Fibroblast of peridontal ligament (primary cell): ENCODE measurements around the gene RBPJL.

Source experiments
- DNase-seq: peaks from one replicate; pipeline ENCODE4 v3.0.0-alpha.2; 2010; ENCODE audit errors: extremely low read depth

Gene RBPJL

DNA sequence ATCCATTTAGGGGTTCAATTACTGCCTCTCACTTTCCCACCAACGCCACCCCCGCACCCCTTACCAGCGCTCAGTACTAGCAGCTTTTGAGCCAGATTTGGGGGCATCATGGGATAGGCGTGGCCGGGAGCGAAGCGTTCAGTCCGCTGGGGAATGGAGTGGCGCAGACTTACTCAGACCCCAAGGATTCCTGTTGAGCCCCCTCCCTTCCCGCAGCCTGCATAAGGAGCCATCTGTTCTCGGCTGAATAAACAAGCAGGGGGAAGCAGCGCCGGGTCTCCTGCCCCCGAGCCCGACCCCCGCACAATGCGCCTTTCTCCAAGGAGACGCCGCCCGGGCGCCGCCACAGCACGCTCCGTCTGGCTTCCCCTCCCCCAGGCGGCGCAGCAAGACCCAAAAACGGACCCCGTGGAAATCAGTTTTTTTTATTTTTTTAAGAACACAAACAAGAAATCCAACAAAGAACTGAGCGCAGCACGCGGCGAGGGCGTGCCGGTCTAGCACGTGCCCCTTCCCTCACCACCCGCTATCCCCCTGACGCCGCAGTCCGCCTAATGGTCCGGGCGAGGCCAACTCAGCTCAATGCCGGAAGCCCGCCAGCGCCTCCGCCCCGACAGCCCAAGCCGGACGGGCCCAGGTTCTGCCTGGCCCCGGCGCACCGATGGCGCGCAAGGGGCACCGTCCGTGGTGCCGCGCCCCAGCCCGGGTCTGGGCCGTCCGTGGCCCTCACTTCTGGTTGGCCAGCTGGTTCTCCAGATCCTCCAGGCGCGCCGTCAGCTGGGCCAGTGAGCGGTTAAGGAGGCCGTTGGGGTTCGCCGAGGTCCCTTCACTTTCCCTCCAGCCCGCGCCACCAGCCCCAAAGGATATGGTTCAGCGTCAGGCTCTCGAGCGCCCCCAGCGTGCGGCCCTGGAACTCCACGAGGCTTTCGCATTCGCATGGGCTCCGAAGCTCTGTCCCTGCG is 13.3 kb upstream of the RBPJL start:
- DNase-seq = peak; percentile 64

DNA sequence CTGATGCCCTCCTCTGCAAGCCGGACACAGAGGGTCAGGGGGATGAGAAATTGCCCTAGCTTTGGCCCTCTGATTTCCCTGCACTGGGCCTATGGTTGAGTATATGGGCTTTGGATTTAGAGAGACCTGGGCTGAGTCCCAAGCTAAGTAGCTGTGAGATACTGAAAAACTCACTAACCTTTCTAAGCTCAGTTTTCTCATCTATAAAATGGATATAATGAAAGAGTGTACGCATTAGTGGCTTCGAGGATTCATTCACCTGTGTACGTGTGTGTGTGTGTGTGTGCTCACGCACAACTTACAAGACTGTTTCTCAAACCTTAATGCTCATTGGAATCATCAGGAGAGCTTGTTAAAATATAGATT is 12.7 kb upstream of the RBPJL start:
- no peak for DNase-seq

GRCh38 chr20:45294659-45295058 is 12.0 kb upstream of the RBPJL start:
- no peak for DNase-seq

- DNase-seq = no peak
Observed at GRCh38 chr20:45297786-45298497, 8.7 kb upstream of the RBPJL start.

GRCh38 chr20:45299786-45300185 is 6.9 kb upstream of the RBPJL start:
- no peak for DNase-seq

- DNase-seq = no peak
Observed at GRCh38 chr20:45300961-45301360, 5.7 kb upstream of the RBPJL start.

DNA sequence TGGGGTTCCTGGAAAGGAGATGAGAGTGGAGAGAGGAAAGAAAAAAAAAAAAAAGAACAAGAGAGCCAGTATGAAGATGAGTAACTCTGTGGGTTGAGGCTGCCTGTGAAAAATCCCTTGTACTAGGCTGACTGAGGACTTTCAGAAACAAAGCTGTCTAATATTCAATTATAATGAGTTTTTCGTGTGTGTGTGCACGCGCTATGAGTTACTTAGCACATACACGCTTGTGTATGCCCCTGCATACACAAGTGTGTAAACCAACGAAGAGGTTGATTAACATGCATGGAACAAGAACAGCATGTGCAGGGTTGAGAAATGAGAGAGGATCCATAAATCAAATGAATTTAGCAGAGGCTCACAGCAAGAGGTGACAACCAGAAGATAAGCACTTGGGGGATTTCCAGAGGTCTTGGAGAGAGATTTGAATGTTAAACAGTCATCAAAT is 4.8 kb upstream of the RBPJL start:
- DNase-seq = no peak

DNA sequence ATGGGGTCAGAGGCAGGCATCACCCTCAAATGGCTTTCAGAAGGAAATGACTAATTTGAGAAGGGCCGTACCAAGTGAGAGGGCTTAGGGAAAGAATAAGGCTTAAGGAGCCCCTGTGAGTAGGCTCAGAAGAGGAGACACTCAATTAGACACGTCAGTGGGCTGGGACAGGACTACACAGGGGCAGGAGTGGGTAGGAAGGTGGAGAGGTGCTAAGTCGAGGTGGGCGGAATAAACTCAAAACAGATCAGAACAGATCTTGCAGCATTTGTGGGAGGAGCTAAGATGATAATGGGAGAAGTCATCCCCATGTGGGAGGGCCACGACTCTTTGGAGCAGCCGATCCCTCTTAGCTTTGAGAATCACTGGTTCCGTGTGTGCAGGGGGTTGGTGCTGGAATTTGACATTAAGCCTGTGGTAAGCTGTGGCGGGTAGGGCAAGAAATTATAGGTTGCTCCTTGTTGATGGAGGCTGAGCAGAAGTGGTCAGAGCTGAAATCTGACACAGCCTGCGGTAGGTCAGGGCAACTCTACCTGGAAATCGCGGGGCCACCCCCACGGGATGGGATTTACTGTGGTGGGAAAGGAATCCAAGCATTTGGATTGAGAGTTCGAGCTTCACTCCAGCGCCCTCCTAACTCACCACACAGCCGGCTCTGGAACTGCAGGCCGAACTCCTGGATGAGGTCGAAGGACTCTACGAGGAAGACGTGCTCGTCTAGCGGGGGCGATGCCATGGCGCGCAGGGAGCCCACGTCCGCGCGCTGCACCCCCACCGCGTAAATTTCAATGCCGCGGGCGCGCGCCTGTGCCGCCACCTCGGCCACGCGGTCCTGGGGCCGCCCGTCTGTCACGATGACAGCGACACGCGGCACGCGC is 2.8 kb upstream of the RBPJL start:
- no peak for DNase-seq

DNA sequence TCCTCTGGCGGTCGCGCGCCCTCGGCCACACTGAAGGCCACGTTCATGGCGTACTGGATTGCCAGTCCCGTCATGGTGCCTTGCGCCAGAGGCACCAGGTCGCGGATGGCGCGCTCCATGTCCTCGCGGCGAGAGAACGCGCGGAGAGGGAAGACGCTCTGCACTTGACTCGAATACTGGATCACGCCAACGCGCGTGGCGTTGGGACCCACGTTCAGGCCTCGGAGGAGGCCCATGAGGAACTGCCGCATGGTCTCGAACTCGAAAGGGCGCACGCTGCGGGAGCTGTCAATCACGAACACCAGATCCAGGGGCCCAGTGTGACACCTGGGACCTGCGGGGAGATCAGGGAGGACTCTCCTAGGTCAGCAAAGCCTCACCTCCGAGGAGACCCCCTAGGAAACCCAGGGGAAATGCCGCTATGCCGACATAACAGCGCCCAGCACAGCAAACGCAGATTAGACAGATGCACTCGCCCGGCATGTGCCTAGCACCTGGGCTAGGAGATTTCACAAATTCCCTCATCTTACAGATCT is 2.1 kb upstream of the RBPJL start:
- DNase-seq = no peak

- DNase-seq = no peak
Observed at GRCh38 chr20:45305262-45305661, 1.4 kb upstream of the RBPJL start.

GRCh38 chr20:45307076-45307640 is 518 bp downstream of the RBPJL start:
- no peak for DNase-seq

DNA sequence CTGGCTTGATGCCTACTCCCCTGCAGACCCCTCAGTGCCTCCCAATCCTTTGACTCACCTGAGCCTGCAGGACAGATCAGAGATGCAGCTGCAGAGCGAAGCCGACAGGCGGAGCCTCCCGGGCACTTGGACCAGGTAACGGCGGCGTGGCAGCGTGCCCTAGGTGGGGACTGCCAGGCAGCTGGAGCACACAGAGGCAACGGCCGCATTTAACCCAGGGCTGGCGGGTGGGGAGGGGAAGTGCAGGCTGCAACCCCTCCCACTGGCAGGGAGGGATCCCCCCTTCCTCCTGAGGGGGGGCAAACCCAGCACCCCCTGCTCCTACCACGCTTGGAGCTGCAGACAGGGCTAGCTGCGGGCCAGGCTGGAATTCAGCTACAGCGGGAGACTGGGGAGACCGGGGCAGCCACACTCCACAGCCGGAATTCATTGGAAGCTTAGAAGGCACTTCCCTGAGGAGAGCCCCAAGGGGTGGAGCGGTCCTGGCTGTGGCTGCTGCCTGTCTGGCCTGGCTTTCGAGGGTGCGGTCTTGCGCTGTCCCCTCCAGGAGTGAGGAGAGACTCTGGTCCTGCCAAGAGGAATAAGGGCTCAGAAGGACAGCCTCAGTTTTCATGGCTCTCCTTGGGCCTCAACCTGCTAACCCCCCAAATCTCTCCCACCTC is 1.6 kb downstream of the RBPJL start, which contains the start of gene MATN4:
TSS of gene MATN4 (minus strand) at position 183 of the 662 bp plus-strand sequence. CDS start 2,717 bp downstream, outside the sequence.
- DNase-seq = no peak

DNA sequence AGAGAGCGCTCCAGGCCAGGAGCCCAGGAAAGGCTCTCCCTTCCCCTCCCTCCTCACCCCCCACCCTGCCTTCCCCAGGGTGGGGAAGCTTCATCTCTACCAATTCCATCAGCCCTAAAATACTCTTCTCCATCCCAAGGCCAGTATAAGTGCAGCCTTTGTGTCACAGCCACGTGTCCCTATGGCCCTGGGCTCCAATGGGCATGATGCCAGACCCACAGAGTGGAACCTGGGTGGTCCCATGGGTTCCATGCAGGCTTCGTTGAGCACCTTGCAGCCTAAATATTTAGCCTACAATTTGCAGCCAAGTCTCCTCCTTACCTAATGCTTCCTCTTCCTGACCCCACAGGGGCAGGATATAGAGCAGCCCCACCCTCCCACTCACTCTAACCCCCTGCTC is 2.4 kb downstream of the RBPJL start:
- DNase-seq = no peak

DNA sequence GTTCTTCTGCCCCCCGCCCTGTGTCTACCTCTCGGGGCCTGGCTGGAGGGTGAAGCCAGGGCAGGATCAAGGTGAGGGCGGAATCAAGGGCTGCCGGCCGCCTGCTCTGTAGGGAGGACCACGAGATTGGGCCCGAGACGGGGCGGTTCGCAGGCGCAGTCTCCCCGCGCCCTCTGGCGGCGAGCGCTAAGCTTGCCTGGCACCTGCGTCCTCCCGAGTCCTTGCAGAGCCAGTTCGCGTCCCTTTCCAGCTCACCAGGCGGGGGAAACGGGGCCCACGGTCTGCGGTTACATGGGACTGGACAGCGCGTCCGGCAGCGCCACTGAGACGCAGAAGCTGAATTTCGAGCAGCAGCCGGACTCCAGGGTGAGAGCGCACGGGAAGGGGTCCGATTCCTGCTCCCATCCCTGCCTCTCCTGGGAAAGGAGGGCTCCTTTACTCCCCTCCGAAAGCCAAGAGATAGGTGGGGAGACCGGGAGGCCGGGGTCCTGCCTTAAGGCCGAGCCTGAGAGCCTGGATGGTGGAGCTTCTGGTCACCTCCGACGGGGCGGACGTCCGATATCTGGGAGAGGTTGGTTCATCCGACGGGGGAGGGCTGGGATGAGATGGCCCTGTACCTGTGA is 5.1 kb downstream of the RBPJL start:
- peak; percentile 38 for DNase-seq

GRCh38 chr20:45312241-45312640 is 5.6 kb downstream of the RBPJL start:
- no peak for DNase-seq

GRCh38 chr20:45313065-45313695 is 6.5 kb downstream of the RBPJL start:
- no peak for DNase-seq

DNA sequence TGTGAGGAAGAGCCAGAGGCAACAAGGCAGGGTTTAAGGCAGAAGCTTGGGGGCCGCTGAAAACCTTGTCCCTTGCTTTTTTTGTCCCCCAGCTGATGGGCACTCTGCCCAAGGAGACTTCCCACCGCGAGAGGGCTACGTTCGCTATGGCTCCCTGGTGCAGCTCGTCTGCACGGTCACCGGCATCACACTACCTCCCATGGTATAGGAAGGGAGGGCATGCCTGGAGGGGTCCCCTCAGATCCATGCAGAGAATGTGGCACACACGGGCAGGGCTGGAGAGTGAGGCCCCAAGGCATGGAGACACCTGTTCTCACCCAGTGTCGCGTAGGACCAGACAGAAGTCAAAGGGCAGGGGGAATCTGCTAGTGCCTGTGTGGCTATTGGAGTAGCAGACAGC is 7.3 kb downstream of the RBPJL start:
- DNase-seq = no peak

- no peak for DNase-seq
Observed at GRCh38 chr20:45315672-45316071, 9.0 kb downstream of the RBPJL start.

DNA sequence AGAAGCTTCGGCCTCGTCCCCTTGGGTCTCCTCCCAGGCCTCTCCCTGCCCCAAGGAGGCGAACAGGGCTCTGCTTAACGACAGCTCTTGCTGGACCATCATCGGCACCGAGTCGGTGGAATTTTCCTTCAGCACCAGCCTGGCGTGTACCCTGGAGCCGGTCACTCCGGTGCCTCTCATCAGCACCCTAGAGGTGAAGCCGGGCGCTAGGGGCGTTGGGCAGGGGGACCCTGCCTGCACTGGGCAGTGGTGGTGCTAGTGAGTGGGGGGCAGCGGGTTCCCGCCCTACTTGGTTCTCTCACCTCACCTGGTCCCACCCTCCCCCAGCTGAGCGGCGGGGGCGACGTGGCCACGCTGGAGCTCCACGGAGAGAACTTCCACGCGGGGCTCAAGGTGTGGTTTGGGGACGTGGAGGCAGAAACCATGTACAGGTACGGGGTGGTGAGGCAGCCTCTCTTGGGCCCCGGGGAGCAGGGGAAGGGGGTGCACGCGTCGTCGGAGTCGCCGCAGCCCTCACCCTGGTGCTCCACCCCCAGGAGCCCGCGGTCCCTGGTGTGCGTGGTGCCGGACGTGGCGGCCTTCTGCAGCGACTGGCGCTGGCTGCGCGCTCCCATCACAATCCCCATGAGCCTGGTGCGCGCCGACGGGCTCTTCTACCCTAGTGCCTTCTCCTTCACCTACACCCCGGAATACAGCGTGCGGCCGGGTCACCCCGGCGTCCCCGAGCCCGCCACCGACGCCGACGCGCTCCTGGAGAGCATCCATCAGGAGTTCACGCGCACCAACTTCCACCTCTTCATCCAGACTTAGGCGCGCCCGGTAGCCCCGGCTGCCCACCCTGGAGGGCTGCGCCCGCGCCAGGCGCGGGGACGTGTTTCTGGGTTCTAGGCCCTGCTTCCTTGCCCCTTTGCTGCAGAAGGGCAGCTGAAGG is 9.8 kb downstream of the RBPJL start:
- DNase-seq = no peak
